SJSA1 (cell line): Measurements from ENCODE around the gene PTPRD. TPM values are rescaled to one million over a fixed set of nuclear protein-coding genes. Genes with fewer than 3 reads are reported as not detected.

Experiments
- DNase-seq, 2 experiments: peaks; one replicate each; pipeline ENCODE4 v3.0.0-alpha.2; 2015 to 2020; ENCODE audit warnings: low spot score in 2 of 2, low read depth in 1 of 2
- H3K27ac ChIP-seq: fragments of 250-450 bp; sonication (Bioruptor Pico); 2 replicates; pipeline ENCODE4 v1.5.1; 2020; ENCODE audit warnings: mild to moderate bottlenecking, moderate library complexity
- H3K27me3 ChIP-seq: fragments of 250-450 bp; sonication (Bioruptor Pico); replicated peaks from 2 replicates; pipeline ENCODE4 v1.5.1; 2020; ENCODE audit warnings: mild to moderate bottlenecking, moderate library complexity
- H3K36me3 ChIP-seq: fragments of 250-450 bp; sonication (Bioruptor Pico); 2 replicates; pipeline ENCODE4 v1.5.1; 2020; ENCODE audit warnings: mild to moderate bottlenecking
- H3K4me1 ChIP-seq: fragments of 250-450 bp; sonication (Bioruptor Pico); replicated peaks from 2 replicates; pipeline ENCODE4 v1.6.1; 2021; ENCODE audit warnings: mild to moderate bottlenecking
- H3K4me3 ChIP-seq: fragments of 250-450 bp; sonication (Bioruptor Pico); 2 replicates; pipeline ENCODE4 v1.5.1; 2020; ENCODE audit warnings: mild to moderate bottlenecking
- H3K9me3 ChIP-seq: fragments of 250-450 bp; sonication (Bioruptor Pico); replicated peaks from 2 replicates; pipeline ENCODE4 v1.5.1; 2020; ENCODE audit warnings: mild to moderate bottlenecking
- total RNA-seq: library from RNA; depleted of rRNA; stranded (reverse); fragments of >200 nt; shearing (Covaris generic); gene quantifications from 2 replicates; pipeline ENCODE4 v1.2.3, GENCODE V29; 2014

Gene PTPRD
- total RNA-seq, 1 experiment from 2014 or later = not detected

- H3K27ac ChIP-seq = no peak overlapping the region
- no peaks in the 10 kb centered on the region for H3K4me1 ChIP-seq
- H3K27me3 ChIP-seq = no peaks in the 10 kb centered on the region
- H3K9me3 ChIP-seq = no peaks in the 10 kb centered on the region
- no peak for DNase-seq
- no peaks in the 10 kb centered on the region for H3K36me3 ChIP-seq
- no peak overlapping the region for H3K4me3 ChIP-seq
These were observed 2180.6 kb downstream of the PTPRD start for GRCh38 chr9:8432224-8432623.

DNA sequence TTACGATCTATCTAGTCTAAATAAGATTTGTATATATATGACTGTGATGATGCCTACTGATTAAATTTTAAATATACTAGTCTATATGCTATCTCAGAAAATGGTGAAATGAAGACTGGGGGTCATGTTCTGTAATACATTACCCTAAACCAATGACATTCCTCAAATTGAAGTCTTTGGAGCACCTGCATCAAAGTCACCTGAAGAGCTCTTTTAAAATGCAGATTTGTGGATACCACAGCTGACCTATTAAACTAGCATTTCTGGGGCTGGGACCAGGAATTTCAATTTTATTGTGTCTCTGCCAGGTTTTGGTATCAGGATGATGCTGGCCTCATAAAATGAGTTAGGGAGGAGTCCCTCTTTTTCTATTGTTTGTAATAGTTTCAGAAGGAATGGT lies 2181.3 kb downstream of the PTPRD start:
- Histone ChIP-seq H3K36me3 (no peaks in the 10 kb centered on the region), H3K9me3 (no peaks in the 10 kb centered on the region), H3K27ac (no peak overlapping the region), H3K4me1 (no peaks in the 10 kb centered on the region), H3K4me3 (no peak overlapping the region), H3K27me3 (no peaks in the 10 kb centered on the region)
- no peak for DNase-seq

- Histone ChIP-seq H3K4me1 (no peaks in the 10 kb centered on the region), H3K27ac (no peak overlapping the region), H3K27me3 (no peaks in the 10 kb centered on the region), H3K9me3 (no peaks in the 10 kb centered on the region), H3K36me3 (no peaks in the 10 kb centered on the region), H3K4me3 (no peak overlapping the region)
- no peak for DNase-seq
These were observed 2181.9 kb downstream of the PTPRD start for GRCh38 chr9:8430945-8431344.

DNA sequence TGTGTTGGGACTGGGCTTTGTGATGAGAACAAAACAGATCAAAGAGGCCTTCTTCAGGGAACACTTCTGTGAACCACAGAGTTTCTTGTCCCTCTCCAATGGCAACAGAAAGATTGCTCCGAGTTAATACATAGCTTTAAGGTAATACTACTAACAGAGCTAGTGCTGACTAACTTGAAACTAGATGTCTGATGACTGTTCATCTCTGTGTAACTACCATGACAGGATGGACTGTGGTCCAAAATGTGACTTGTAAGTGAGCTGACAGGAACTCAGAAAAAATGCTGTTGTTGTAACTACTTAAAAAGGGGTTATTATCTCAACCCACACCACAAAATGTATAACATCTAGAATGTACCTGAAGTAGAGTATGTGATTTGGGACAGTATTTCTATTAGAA lies 2183.0 kb downstream of the PTPRD start:
- no peak overlapping the region for H3K4me3 ChIP-seq
- H3K27ac ChIP-seq = no peak overlapping the region
- H3K4me1 ChIP-seq = no peaks in the 10 kb centered on the region
- no peaks in the 10 kb centered on the region for H3K9me3 ChIP-seq
- H3K27me3 ChIP-seq = no peaks in the 10 kb centered on the region
- no peak for DNase-seq
- H3K36me3 ChIP-seq = no peaks in the 10 kb centered on the region

DNA sequence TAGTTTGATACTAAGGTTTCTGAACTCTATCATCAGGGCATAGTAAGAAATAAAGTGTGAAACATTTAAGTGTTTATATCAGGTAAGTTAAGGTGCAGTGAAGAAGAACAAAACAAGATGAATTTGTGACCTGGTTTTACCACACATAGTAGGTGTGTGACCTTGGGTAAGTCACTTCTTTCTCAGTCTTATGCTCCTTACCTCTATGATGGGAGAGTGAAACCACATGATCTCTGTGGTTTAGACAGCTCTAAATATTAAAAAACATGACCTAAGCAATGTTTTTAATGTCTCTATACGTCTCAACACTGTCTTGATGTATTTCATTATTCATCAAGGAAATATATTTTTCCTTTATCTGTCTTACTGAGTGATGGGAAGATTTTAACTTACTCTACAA lies 2183.6 kb downstream of the PTPRD start:
- Histone ChIP-seq H3K27ac (no peak overlapping the region), H3K36me3 (no peaks in the 10 kb centered on the region), H3K9me3 (no peaks in the 10 kb centered on the region), H3K27me3 (no peaks in the 10 kb centered on the region), H3K4me1 (no peaks in the 10 kb centered on the region), H3K4me3 (no peak overlapping the region)
- DNase-seq = no peak

DNA sequence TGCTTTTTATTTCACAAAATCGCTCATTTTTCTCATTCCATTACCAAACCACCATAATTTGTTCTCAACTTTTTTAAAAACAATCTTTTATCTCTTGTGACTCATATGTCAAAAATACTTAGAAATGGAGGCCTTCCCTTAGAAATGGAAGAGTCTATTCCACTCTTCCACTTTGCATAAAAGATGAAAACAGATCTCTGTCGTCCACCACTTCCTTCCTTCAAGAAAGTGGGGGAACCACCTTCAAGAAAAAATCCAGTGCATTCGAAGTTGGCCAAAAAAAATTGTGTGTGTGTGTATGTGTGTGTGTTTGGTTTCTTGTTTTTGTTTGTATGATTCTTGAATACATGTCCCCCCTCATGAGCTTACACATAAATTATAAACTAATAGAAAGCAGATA lies 2184.4 kb downstream of the PTPRD start:
- no peaks in the 10 kb centered on the region for H3K4me1 ChIP-seq
- H3K9me3 ChIP-seq = no peaks in the 10 kb centered on the region
- H3K4me3 ChIP-seq = no peak overlapping the region
- H3K27ac ChIP-seq = no peak overlapping the region
- H3K36me3 ChIP-seq = no peaks in the 10 kb centered on the region
- no peak for DNase-seq
- no peaks in the 10 kb centered on the region for H3K27me3 ChIP-seq

DNA sequence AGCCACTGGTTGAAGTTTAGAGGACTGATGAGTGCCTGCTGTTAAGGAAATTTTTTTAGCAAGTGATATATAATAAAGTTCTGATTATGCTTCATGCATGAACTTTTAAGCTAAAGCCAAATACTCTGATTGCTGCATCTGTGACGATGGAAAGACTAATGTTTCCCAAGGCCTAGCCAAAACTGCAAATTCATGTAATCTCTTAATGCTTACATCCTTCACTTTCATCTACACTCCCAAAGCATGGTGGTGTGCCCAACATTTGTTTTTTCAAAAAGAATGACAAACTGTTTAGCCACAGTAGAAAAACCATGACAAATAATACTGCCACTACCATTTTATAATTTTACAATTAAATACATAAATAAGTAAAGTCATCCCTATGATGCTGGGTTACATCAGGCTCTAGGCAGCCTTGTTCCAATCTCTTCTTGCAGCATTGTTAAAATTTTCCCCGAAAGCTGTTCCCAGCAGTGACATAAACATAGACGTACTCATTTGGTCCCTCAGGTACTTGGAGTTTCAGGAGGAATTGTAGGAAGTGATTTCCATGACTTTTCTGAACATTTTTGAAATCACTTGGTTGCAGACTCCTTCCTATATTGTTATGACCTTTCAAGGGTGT lies 2187.9 kb downstream of the PTPRD start:
- Histone ChIP-seq H3K27me3 (no peaks in the 10 kb centered on the region), H3K4me1 (no peaks in the 10 kb centered on the region), H3K27ac (no peak overlapping the region), H3K9me3 (no peaks in the 10 kb centered on the region), H3K4me3 (no peak overlapping the region), H3K36me3 (no peaks in the 10 kb centered on the region)
- no peak for DNase-seq

DNA sequence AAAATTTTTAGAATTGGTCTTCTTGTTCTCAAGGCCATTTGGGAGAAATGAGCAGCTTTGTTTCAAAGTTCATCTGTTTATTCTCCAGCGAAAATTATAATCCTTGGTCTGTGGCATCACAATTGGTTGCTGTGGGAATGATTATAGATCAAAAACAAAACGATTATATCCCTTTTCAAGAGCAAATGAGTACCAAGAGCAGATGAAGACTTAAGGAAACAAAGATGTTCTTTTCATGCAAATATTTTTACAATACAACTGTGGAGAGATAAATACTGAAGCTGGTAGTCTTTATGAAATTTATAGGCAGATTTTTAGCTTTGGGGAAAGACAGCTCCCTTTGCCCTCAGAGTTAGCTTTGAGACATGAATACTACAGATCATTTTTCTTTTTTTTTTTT lies 2192.4 kb downstream of the PTPRD start:
- Histone ChIP-seq H3K9me3 (no peaks in the 10 kb centered on the region), H3K4me1 (no peaks in the 10 kb centered on the region), H3K27me3 (no peaks in the 10 kb centered on the region), H3K27ac (no peak overlapping the region), H3K4me3 (no peak overlapping the region), H3K36me3 (no peaks in the 10 kb centered on the region)
- DNase-seq = no peak

DNA sequence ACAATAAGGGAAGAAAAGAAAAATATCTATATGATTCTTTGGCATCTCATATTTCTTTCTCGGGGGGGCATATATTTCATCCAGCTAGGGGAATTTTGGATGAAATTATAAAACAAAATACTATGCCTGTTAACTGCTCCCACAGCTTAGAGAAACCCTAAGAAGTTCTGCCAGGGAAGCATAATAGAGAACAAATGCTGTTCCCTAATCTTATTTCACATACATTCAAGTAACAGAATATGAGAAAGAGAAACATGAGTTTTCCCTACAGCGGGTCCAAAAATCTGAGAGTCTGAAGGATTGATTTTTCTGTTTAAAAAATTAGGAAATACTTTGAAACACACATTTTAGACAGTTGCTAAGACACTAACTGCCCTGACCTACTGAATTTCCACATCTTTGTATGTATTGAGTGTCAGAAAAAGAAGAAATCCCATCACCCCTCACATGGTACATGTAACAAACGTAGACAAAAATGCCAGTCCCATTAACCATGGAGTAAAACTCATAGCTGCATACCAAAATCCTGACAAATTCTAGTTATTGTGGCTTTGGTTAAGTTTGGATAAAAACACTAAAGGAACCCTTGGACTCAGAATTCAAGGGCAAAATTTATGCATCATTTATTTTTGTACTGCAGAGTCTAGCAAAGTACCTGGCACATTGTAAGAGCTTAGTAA lies 2193.1 kb downstream of the PTPRD start:
- no peak for DNase-seq
- H3K4me3 ChIP-seq = no peak overlapping the region
- H3K36me3 ChIP-seq = no peaks in the 10 kb centered on the region
- no peaks in the 10 kb centered on the region for H3K9me3 ChIP-seq
- H3K4me1 ChIP-seq = no peaks in the 10 kb centered on the region
- no peak overlapping the region for H3K27ac ChIP-seq
- H3K27me3 ChIP-seq = no peaks in the 10 kb centered on the region

DNA sequence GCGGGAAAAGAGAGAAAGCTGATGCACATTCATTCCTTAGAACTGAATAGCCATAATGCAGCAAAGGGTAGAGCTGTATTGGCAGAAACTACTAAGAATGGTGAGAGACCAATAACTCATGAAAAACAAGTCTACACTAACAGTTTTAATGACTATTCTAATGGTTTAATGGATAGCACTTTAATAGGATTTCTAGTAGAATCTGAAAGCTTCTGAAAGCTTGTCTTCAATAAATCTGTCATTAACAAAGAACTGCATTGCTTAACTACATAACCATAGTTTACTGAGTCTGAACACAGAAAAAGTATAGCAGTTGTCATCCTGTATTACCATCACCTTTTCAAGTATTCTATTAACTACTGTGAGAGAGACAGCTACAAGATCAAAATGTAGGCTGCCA lies 2195.5 kb downstream of the PTPRD start:
- no peak for DNase-seq
- no peaks in the 10 kb centered on the region for H3K36me3 ChIP-seq
- no peaks in the 10 kb centered on the region for H3K9me3 ChIP-seq
- H3K4me3 ChIP-seq = no peak overlapping the region
- no peaks in the 10 kb centered on the region for H3K4me1 ChIP-seq
- H3K27ac ChIP-seq = no peak overlapping the region
- no peaks in the 10 kb centered on the region for H3K27me3 ChIP-seq

- Histone ChIP-seq H3K9me3 (no peaks in the 10 kb centered on the region), H3K4me1 (no peaks in the 10 kb centered on the region), H3K36me3 (no peaks in the 10 kb centered on the region), H3K27me3 (no peaks in the 10 kb centered on the region), H3K27ac (no peak overlapping the region), H3K4me3 (no peak overlapping the region)
- no peak for DNase-seq
These were observed 2200.5 kb downstream of the PTPRD start for GRCh38 chr9:8412327-8412726.

DNA sequence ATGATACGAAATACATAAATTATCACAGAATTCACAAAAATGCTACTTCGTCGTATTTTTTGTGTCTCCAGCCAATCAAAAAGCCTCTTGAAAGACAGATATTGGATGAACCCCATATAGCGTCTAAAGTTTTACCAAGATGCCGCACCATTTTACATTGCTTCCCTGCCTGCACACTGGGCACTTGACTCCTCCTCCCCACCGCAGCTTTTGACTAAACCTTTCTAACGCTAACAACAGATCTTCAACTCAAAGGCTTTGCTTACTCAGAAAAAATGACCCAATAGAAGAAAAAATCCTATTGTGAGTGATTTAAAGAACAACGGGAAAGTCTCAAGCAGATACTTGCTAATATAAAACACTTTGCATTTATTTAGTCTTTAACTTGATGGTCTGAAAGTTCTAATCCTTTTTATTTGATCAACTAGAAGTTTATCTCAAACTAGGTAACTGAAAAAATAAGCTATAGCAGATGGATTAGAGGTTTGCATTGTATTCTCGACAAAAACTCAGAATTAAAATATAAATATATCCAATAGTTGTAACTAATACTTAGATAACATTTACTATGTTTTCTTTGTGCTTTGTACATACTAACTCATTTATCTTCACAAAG lies 2204.1 kb downstream of the PTPRD start:
- Histone ChIP-seq H3K27ac (no peak overlapping the region), H3K36me3 (no peaks in the 10 kb centered on the region), H3K9me3 (no peaks in the 10 kb centered on the region), H3K4me1 (no peaks in the 10 kb centered on the region), H3K4me3 (no peak overlapping the region), H3K27me3 (no peaks in the 10 kb centered on the region)
- DNase-seq = no peak

DNA sequence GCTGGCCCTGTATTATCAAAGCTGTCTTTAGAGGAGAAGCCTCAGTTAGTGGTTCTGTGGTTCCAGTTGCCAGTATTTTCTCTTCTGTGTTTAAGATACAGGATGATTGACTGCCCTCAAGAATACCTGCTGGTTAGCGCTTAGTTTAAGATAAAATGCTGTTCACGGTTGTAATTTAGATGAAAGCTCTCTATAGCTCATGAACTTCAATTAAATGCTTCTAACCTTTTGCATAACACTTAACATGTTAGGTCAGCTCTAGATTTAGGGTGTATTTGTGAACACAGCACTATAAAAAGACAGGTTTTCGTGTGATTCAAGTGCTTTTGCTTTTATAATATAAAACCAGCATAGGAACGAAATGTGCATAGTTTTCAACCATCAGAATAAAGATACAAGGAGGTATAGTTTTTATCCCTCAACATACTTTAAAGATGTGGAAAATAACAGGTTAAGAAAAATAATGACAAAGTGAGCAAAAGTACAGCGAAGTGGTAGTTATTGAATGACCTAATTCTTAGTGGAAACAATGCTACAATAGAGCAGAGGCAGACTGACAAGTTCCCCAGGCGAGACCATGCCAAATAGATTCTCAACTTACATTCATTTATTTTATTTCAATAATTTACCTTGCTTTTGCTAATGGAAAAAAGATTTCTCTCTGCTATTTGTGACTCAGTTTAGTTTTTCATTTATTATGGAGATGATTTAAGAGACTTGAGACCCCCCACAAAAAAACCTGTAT lies 2210.7 kb downstream of the PTPRD start:
- no peaks in the 10 kb centered on the region for H3K9me3 ChIP-seq
- no peak for DNase-seq
- H3K4me1 ChIP-seq = no peaks in the 10 kb centered on the region
- no peaks in the 10 kb centered on the region for H3K36me3 ChIP-seq
- no peak overlapping the region for H3K4me3 ChIP-seq
- H3K27ac ChIP-seq = no peak overlapping the region
- no peaks in the 10 kb centered on the region for H3K27me3 ChIP-seq

DNA sequence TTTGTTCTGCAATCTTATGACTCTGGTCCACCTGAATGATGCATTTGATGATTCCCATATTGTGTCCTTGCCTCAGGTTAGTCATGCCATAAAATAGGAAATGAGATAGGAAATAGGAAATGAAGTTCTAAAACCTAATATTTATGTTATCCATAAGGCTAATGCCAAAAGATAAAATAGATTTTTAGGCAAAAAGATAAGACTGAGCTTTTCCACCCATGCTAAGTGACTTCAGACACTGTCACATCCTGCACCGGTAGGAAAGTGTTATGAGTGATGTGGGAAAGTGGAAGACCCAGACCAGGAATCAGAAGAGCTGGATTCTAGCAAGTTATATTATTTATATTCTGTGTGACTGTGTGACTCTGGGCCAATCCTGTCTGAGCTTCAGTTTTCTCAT lies 2212.4 kb downstream of the PTPRD start:
- Histone ChIP-seq H3K27me3 (no peaks in the 10 kb centered on the region), H3K27ac (no peak overlapping the region), H3K9me3 (no peaks in the 10 kb centered on the region), H3K4me1 (no peaks in the 10 kb centered on the region), H3K4me3 (no peak overlapping the region), H3K36me3 (no peaks in the 10 kb centered on the region)
- DNase-seq = no peak
